ENCODE results near the gene CIRBP.
A peak's percentile ranks its signal among the peaks of the same experiment; 100 is the strongest.
"Not testable (repeated sequence)": the region's sequence is repeated elsewhere in the genome, so short reads cannot be mapped to it uniquely, and the experiment has no call there.

The CIRBP gene

GRCh38 chr19:1313695-1314613 is 44.8 kb downstream of the CIRBP start:
- no peak for DNase-seq

- peak; percentile 6 to 32 for DNase-seq
These were observed 46.5 kb downstream of the CIRBP start for GRCh38 chr19:1315470-1316166.

- DNase-seq = no peak
These were observed 47.3 kb downstream of the CIRBP start for GRCh38 chr19:1316466-1316865.

- DNase-seq = peak; percentile 10 to 61
These were observed 48.3 kb downstream of the CIRBP start for GRCh38 chr19:1317274-1318003.

GRCh38 chr19:1318678-1319471 is 49.7 kb downstream of the CIRBP start:
- no peak for DNase-seq

GRCh38 chr19:1320282-1320650 is 51.1 kb downstream of the CIRBP start:
- not testable (repeated sequence) for DNase-seq

GRCh38 chr19:1321539-1321938 is 52.4 kb downstream of the CIRBP start:
- no peak for DNase-seq

GRCh38 chr19:1322198-1322981 is 53.3 kb downstream of the CIRBP start:
- no peak for DNase-seq

GRCh38 chr19:1324249-1324805 is 55.2 kb downstream of the CIRBP start:
- DNase-seq = no peak
